Measurements from ENCODE around the gene GP5. TPM values are rescaled to one million over a fixed set of nuclear protein-coding genes. Genes with fewer than 3 reads are reported as not detected.

Gene GP5
- polyA plus RNA-seq, 1 of the 3 experiments (the other 2 are of a cell fraction), result 0.13 TPM

- Histone ChIP-seq H3K4me2 (no peak overlapping the region), H3K4me3 (ENCODE audit: low read depth in 2 of 2, low read length in 1 of 2) (no peak overlapping the region), H3K9me3 (no peaks in the 10 kb centered on the region), H3K4me1 (ENCODE audit: control insufficient read depth in 1 of 2, insufficient read depth in 2 of 2, low read depth in 1 of 2, low read length in 1 of 2) (peaks cover under 1 to 4% of the 10 kb centered on the region in 2 experiments; a peak in 2 of 4 replicates), H3K79me2 (ENCODE audit: insufficient read depth) (no peaks in the 10 kb centered on the region), H3K36me3 (replicated peaks in 1 of 2; ENCODE audit: control insufficient read depth in 1 of 2, insufficient read depth in 2 of 2, low read length in 1 of 2) (no peaks in the 10 kb centered on the region), H3K27ac (ENCODE audit: low read depth in 2 of 2, low read length in 1 of 2) (no peak overlapping the region), H2AFZ (ENCODE audit: low read depth) (no peak overlapping the region), H3K27me3 (ENCODE audit: insufficient read depth) (peaks cover 16% of the 10 kb centered on the region; the same call in 1 of the 2 replicates), H3F3A (replicated peaks; ENCODE audit: insufficient read depth) (peaks cover 2% of the 10 kb centered on the region), H3K9me2 (no peaks in the 10 kb centered on the region), H4K20me1 (ENCODE audit: insufficient read depth) (no peaks in the 10 kb centered on the region), H3K9ac (no peak overlapping the region)
- ChIA-PET POLR2A (no interaction called here), CTCF (interaction anchor here (1.0 to 5.5 kb wide), 2 partner anchors 11 to 22 kb away, joined by 5 to 39 read pairs; no protein-coding TSS in a partner anchor)
- DNase-seq, result no peak
- 68% methylated on average over 7 of the region's 7 CpGs for WGBS (ENCODE audit: low lambda C conversion rate)
- no peak for TF ChIP-seq NFIC (IDR thresholded peaks at IDR 0.05; ENCODE audit: borderline replicate concordance)
- no peak for TF ChIP-seq MXI1 (IDR thresholded peaks at IDR 0.05; ENCODE audit: low read depth, low read length)
- TF ChIP-seq EP300 (IDR thresholded peaks at IDR 0.05; ENCODE audit: borderline replicate concordance in 1 of 2, low read depth in 1 of 2, low read length in 1 of 2), result no peak
- no peak for TF ChIP-seq POLR2AphosphoS5 (IDR thresholded peaks at IDR 0.05; ENCODE audit: low read depth, low read length)
Observed at GRCh38 chr3:194355379-194355778, 43.7 kb downstream of the GP5 start.

- POLR2A ChIA-PET, result no interaction called here
Observed at GRCh38 chr3:194354315-194354714, 44.8 kb downstream of the GP5 start.

More at GRCh38 chr3:194354315-194354714, 44.8 kb downstream of the GP5 start:
- CTCF ChIA-PET, result interaction anchor here (5.5 kb wide), 1 partner anchor 9 kb away, joined by 39 read pairs; no protein-coding TSS in a partner anchor
- Histone ChIP-seq H3K4me3 (ENCODE audit: low read depth in 2 of 2, low read length in 1 of 2) (no peak overlapping the region), H3K9me2 (no peaks in the 10 kb centered on the region), H3K36me3 (replicated peaks in 1 of 2; ENCODE audit: control insufficient read depth in 1 of 2, insufficient read depth in 2 of 2, low read length in 1 of 2) (no peaks in the 10 kb centered on the region), H3K4me2 (no peak overlapping the region), H3K9ac (no peak overlapping the region), H3K4me1 (ENCODE audit: control insufficient read depth in 1 of 2, insufficient read depth in 2 of 2, low read depth in 1 of 2, low read length in 1 of 2) (peaks cover 4 to 5% of the 10 kb centered on the region in 2 experiments; a peak in 2 of 4 replicates), H3F3A (replicated peaks; ENCODE audit: insufficient read depth) (peaks cover 6% of the 10 kb centered on the region), H3K9me3 (no peaks in the 10 kb centered on the region), H3K79me2 (ENCODE audit: insufficient read depth) (no peaks in the 10 kb centered on the region), H3K27ac (ENCODE audit: low read depth in 2 of 2, low read length in 1 of 2) (no peak overlapping the region), H2AFZ (ENCODE audit: low read depth) (no peak overlapping the region), H3K27me3 (ENCODE audit: insufficient read depth) (peaks cover 16% of the 10 kb centered on the region; the same call in 1 of the 2 replicates), H4K20me1 (ENCODE audit: insufficient read depth) (no peaks in the 10 kb centered on the region)
- TF ChIP-seq GABPA (IDR thresholded peaks at IDR 0.05; ENCODE audit: low read depth), result no peak
- no peak for TF ChIP-seq JUND (IDR thresholded peaks at IDR 0.05)
- TF ChIP-seq FOXJ3 (CRISPR knock-in tag; IDR thresholded peaks at IDR 0.05), result no peak
- no peak for TF ChIP-seq TEAD4 (IDR thresholded peaks at IDR 0.05; ENCODE audit: borderline replicate concordance, insufficient read depth)
- no peak for TF ChIP-seq MAX (IDR thresholded peaks at IDR 0.05; ENCODE audit: low read depth)
- no peak for TF ChIP-seq CTCF (IDR thresholded peaks at IDR 0.05)
- no peak for TF ChIP-seq POLR2AphosphoS5 (IDR thresholded peaks at IDR 0.05; ENCODE audit: low read depth, low read length)
- no peak for TF ChIP-seq GATA2 (CRISPR knock-in tag; IDR thresholded peaks at IDR 0.05)
- TF ChIP-seq NRF1 (IDR thresholded peaks at IDR 0.05; ENCODE audit: low read depth, low read length), result no peak
- TF ChIP-seq RFX5 (IDR thresholded peaks at IDR 0.05; ENCODE audit: low read length), result no peak
- 67% methylated on average over 2 of the region's 2 CpGs for WGBS (ENCODE audit: low lambda C conversion rate)
- no peak for DNase-seq
